ENCODE data around the gene SLC25A42.
"Not testable (repeated sequence)": the region's sequence is repeated elsewhere in the genome, so short reads cannot be mapped to it uniquely, and the experiment has no call there.

SLC25A42 gene

GRCh38 chr19:19139876-19140229, 76.1 kb downstream of the SLC25A42 start:
- no peak for DNase-seq

- DNase-seq = no peak
These were observed 76.7 kb downstream of the SLC25A42 start for GRCh38 chr19:19140476-19140875.

DNA sequence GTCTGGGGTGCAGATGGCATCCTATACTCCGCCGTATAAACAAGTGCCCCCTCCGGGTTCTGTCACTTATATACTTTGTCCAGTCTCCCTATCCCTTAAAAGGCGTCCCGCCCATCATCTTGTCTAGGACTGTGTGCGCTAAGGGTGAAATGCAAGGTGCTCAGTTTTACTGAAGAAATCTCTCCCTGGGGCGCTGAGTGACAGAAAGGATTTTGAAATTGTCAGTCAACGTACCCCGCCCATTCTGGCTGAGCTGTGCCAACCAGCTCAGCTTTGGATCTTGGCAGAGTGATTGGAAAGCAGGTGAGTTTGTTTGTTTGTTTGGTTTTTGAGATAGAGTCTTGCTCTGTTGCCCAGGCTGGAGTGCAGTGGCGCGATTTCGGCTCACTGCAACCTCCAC, 78.6 kb downstream of the SLC25A42 start:
- DNase-seq = no peak

- DNase-seq = no peak
These were observed 81.5 kb downstream of the SLC25A42 start for GRCh38 chr19:19145281-19145680.

DNA sequence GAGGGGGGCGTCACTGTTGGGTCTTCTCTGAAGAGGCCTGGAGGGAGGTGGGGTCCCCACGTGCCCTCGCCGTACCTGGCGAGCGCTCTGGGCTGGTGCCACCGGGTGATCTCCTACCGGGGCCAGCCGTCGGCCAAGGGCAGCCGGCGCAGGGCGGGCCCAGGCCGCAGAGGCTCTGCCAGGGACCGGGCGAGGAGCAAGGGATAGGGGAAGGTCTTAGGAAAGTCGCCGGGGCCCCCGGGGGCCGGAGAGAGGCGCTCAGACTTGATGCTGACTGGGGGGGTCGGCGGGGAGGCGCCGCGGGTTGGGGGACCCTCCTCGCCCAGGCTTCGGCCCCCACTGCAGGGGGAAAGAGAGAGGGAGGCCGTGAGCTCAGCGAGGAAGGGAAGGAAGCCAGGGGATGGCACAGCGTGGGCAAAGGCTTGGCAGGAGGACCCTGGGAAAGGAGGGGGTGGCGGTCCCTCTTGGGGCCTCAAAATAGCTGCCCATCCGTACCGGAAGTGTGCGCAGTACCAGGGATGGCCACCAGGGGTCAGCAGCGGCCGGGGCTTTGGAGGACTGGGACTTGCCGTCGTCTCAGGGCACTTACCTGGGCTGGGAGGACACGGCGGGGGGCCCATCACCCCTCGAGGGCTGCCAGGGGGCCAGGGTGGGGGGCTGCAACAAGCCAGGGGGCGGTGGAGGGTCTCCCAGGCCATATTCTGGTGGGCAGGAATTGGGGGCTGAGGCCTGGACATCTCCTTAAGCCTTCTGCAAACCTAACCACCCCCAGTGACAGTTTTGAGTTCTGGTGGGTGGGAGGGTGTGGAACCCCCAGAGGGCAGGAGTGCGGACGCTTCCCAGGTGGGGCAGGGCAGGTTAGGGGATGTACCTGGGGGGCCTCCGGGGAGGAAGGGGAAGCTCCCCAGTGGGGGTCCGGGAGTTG, 82.2 kb downstream of the SLC25A42 start:
- DNase-seq = peak; percentile 17

DNA sequence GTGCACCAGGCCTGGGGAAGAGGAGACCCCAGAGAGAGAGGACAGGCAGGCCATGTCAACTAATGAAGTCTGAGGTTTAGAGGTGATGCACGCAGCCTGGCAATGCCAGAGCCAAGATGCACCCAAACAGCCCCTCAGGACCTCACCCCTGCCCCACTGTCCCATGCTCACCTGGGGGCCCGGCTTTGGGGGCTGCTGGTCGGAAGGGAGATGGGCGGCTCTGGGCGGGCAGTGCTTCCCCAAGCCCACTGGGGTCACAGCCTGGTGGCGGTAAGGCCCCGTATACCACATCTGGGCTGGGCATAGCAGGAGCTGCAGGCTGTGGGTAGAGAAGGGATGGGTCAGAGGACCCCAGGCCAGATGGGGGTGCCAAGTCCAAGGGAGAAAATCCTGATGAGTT, 83.1 kb downstream of the SLC25A42 start:
- DNase-seq = no peak

DNA sequence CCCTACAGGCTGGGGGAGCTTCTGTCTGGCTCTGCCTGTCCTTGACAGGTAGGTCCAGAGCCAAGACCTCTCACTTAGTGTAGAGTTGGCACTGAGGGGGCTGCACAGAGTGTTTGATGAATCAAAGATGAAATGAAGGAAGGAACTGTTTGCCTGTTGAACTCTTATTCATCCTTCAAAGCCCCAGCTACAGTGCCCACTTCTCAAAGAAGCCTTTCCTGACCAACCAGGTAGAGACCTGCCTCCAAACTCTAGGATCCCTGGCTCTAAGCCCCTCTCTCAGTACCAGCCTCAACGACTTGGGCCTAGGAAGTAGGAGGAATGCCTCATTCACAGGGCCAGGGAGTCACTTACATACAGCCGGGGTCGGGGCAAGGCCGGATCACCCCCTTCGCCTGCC, 83.5 kb downstream of the SLC25A42 start:
- DNase-seq = no peak

DNA sequence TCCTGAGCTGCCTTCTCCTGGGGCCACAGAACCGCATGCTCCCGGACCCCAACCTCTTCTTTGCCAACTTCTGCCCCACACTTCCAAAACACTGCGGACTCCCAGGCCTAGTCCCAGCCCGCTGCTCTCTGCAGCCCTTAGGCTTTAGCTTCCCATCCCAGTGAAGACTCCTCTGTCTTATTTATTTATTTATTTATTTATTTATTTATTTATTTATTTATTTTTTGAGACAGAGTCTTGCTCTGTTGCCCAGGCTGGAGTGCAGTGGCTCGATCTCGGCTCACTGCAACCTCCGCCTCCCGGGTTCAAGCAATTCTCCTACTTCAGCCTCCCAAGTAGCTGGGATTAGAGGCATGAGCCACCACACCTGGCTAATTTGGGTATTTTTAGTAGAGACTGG, 84.7 kb downstream of the SLC25A42 start:
- DNase-seq = not testable (repeated sequence)

DNA sequence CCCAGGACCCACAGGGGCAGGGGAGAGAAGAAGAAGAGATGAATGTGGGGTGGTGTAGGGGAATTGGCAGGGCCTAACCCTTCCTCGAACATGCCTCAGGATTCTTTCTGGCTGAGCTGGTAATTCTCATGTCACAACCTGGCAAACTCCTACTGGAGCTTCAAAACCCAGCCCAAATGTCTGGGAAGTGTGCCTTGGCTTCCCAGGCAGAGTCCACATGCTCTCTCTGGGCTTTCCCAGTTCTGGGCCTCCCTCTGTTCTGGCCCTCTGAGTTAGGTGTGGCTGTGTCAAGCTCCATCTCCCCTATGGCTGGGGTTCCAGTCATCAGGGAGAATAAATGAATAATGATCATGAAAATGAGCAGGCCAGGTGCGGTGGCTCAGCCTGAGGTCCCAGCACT, 85.6 kb downstream of the SLC25A42 start:
- no peak for DNase-seq

DNA sequence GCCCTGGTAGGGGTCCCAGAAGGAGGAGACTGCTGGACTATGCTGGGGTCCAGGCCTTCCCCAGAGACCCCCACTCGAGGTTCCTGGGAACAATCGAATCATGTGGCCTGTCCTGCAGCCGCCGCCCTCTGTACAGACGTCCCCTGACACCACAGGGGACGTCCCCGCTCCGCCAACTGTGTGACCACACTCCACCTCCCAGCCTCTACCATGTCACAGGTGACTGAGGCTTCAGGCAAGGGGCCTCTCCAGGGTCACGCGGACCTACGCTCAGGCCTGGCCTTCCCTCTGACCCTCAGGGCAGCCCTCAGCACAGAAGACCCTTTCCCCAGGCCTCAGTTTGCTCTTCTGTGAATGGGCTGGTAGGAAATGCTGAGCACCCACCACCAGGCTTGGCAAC, 87.6 kb downstream of the SLC25A42 start:
- no peak for DNase-seq

- DNase-seq = no peak
These were observed 89.0 kb downstream of the SLC25A42 start for GRCh38 chr19:19152668-19153384.

DNA sequence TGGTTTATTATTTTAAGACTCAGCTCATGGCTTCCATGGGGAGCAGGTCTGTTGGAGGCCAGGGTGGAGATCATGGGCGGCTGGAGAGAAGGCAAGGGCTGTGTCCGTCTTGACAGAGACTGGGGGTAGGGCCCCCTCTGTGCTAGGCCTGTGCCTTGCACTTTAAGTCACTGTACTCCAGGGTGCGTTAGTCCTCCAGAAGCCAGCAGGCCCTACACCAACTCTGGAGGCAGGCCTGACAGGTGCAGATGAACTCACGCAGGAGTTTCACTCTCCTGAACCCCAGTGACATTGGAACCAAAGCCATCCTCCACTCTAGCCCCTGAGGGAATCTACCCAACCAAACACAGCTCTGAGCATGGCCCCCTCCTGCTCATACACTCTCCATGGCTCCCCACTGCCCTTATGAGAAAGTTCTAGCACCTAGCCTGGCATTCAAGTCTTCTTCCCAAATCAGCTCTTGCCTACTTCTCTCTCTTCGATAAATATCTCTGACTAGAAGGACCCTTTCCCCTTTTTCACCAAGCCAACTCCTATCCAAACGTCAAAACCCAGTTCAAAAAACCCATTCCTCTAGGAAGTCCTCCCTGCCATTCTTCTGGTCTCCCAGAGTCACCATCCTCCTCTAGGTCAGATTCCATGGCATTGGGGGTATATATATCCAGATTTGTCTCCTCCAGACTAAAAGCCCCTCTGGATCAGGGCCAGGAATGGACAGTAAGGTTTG, 91.1 kb downstream of the SLC25A42 start:
- DNase-seq = no peak

- DNase-seq = no peak
These were observed 91.9 kb downstream of the SLC25A42 start for GRCh38 chr19:19155495-19156219.

DNA sequence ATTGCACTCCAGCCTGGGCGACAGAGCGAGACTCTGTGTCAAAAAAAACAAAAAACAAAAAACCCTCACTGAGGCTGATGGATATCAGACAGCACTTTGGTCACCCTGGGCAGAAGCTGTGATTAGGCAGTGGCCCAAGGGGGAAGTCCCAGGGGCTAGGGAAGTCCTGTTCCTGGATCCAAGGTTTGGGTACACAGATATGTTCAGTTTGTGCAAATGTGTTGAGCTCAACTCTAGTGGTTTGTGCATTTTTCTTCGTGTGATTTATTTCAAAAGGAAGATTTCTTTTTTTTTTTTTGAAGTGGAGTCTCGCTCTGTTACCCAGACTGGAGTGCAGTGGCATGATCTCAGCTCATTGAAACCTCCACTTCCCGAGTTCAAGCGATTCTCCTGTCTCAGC, 94.0 kb downstream of the SLC25A42 start:
- no peak for DNase-seq

- DNase-seq = no peak
These were observed 95.7 kb downstream of the SLC25A42 start for GRCh38 chr19:19159534-19159933.

DNA sequence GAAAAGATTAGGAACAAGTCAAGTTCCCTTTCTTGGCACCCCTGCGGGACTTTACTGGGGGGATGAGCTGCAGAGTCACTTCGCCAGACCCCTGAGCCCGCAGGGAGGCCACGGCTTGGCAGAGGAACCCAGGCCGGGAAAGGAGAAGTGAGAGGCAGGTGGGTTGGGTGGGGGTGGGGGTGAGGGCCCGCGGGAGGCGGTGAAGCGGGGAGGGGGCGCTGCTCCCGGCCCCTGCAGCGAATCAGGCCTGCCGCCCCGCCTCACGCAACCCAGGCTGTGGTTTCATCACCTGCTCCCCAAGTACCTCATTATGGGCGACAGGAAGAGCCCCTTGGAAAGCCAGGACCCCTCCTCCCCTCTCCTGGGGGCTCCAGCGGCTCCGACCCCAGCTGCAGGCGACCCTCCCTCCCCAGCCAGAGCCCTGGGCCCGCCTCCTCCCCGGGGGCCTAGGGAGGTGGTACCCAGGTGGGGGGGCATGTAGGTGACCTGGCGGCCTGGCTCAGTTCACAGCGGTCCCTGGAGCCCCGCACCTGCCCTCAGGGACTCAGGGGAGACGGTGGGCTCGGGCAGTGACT, 96.8 kb downstream of the SLC25A42 start:
- no peak for DNase-seq

DNA sequence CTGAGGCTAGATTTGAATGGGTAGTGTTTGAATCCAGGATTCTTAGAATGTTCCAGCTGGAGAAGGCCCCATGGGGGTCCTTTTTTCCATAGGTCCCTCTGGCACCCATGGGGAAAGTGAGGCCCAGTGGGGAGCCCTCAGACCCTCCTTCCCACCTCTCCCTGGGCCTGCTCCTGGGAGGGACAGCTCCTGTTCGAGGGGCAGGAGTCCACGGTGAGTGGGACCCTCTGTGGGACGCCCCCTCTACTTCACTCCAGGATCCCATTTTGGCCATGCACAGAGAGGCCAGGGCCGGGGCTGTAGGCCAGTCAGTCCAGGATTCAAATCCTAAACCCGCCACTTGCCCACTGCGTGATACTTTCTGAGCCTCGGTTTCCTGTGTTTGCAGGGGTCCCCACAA, 98.7 kb downstream of the SLC25A42 start:
- DNase-seq = no peak

All from NCI-H2029 (cell line).